ENCODE data around the gene POU6F1.

Gene POU6F1

DNA sequence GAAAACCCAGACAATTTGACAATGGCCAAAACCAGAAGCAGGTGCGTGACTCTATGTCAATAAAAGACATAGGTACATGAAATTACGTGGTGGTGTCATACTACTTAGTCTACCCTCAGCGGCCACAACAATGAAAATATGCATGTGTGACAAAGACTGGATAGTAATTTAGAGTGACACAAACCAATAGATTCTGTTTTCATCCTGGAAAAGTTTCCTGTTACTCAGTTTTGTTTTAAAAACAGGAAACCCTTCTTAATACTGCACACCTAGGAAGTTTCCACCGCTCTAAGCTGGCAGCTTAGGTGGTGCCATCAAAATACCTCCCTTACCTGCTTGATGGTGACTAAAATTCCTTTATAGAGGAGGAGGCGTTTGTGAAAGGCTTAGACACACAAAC, 15.1 kb downstream of the POU6F1 start:
- POLR2A ChIA-PET, result no interaction called here
- CTCF ChIA-PET, result no interaction called here

DNA sequence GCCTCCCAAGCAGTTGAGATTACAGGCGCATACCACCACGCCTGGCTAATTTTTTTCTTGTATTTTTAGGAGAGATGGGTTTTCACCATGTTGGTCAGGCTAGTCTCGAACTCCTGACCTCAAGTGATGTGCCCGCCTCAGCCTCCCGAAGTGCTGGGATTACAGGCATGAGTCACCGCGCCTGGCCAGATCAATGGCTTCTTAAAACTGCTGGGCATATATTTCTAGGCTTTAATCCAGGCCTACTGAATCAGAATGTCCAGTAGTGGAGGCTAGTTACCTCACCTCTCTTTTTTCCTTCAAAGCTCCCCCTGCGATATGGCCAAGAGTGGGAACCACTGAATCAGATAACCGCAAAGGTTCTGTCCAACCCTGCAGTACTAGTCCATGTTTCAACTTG, 17.1 kb downstream of the POU6F1 start:
- Histone ChIP-seq H3K4me3 (ENCODE audit: low read depth, low read length) (no peak overlapping the region), H3K27ac (ENCODE audit: extremely low read depth, low read depth, low read length) (no peak overlapping the region), H3K9me3 (ENCODE audit: control insufficient read depth, insufficient read depth, low read depth, low read length) (no peaks in the 10 kb centered on the region), H3K36me3 (ENCODE audit: control insufficient read depth in 2 of 2, insufficient read depth in 1 of 2, low read length in 2 of 2) (peaks cover 0 to 4% of the 10 kb centered on the region in 2 experiments; a peak in 2 of 3 replicates), H3K4me1 (ENCODE audit: control insufficient read depth, insufficient read depth, low read length) (no peaks in the 10 kb centered on the region)
- CTCF ChIA-PET, result interaction anchor here (0.6 to 1.1 kb wide), 2 partner anchors 17 to 141 kb away, joined by 3 to 4 read pairs; no protein-coding TSS in a partner anchor
- POLR2A ChIA-PET, result no interaction called here
- TF ChIP-seq ZNF221 (tag by site-specific recombination; IDR thresholded peaks at IDR 0.05; ENCODE audit: borderline replicate concordance) (no peak), MZF1 (tag by site-specific recombination; IDR thresholded peaks at IDR 0.05; ENCODE audit: borderline replicate concordance) (no peak), ZNF140 (tag by site-specific recombination; IDR thresholded peaks at IDR 0.05) (no peak), ZNF548 (tag by site-specific recombination; IDR thresholded peaks at IDR 0.05) (no peak), HOXA7 (CRISPR knock-in tag; IDR thresholded peaks at IDR 0.05; ENCODE audit: borderline replicate concordance) (no peak), SETDB1 (IDR thresholded peaks at IDR 0.05; ENCODE audit: insufficient read length, low read length) (no peak), ZNF169 (tag by site-specific recombination; IDR thresholded peaks at IDR 0.05) (no peak), ZNF354C (tag by site-specific recombination; IDR thresholded peaks at IDR 0.05; ENCODE audit: borderline replicate concordance, low read depth) (no peak), ZNF664 (tag by site-specific recombination; IDR thresholded peaks at IDR 0.05) (no peak)
- TF ChIP-seq, protein P1, sequence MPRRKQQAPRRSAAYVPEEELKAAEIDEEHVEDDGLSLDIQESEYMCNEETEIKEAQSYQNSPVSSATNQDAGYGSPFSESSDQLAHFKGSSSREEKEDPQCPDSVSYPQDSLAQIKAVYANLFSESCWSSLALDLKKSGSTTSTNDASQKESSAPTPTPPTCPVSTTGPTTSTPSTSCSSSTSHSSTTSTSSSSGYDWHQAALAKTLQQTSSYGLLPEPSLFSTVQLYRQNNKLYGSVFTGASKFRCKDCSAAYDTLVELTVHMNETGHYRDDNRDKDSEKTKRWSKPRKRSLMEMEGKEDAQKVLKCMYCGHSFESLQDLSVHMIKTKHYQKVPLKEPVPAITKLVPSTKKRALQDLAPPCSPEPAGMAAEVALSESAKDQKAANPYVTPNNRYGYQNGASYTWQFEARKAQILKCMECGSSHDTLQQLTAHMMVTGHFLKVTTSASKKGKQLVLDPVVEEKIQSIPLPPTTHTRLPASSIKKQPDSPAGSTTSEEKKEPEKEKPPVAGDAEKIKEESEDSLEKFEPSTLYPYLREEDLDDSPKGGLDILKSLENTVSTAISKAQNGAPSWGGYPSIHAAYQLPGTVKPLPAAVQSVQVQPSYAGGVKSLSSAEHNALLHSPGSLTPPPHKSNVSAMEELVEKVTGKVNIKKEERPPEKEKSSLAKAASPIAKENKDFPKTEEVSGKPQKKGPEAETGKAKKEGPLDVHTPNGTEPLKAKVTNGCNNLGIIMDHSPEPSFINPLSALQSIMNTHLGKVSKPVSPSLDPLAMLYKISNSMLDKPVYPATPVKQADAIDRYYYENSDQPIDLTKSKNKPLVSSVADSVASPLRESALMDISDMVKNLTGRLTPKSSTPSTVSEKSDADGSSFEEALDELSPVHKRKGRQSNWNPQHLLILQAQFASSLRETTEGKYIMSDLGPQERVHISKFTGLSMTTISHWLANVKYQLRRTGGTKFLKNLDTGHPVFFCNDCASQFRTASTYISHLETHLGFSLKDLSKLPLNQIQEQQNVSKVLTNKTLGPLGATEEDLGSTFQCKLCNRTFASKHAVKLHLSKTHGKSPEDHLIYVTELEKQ (tag by site-specific recombination; IDR thresholded peaks at IDR 0.05; ENCODE audit: borderline replicate concordance), result no peak
- TF ChIP-seq, protein P2, sequence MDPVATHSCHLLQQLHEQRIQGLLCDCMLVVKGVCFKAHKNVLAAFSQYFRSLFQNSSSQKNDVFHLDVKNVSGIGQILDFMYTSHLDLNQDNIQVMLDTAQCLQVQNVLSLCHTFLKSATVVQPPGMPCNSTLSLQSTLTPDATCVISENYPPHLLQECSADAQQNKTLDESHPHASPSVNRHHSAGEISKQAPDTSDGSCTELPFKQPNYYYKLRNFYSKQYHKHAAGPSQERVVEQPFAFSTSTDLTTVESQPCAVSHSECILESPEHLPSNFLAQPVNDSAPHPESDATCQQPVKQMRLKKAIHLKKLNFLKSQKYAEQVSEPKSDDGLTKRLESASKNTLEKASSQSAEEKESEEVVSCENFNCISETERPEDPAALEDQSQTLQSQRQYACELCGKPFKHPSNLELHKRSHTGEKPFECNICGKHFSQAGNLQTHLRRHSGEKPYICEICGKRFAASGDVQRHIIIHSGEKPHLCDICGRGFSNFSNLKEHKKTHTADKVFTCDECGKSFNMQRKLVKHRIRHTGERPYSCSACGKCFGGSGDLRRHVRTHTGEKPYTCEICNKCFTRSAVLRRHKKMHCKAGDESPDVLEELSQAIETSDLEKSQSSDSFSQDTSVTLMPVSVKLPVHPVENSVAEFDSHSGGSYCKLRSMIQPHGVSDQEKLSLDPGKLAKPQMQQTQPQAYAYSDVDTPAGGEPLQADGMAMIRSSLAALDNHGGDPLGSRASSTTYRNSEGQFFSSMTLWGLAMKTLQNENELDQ (tag by site-specific recombination; IDR thresholded peaks at IDR 0.05; ENCODE audit: low read depth), result no peak
- TF ChIP-seq, protein P3, sequence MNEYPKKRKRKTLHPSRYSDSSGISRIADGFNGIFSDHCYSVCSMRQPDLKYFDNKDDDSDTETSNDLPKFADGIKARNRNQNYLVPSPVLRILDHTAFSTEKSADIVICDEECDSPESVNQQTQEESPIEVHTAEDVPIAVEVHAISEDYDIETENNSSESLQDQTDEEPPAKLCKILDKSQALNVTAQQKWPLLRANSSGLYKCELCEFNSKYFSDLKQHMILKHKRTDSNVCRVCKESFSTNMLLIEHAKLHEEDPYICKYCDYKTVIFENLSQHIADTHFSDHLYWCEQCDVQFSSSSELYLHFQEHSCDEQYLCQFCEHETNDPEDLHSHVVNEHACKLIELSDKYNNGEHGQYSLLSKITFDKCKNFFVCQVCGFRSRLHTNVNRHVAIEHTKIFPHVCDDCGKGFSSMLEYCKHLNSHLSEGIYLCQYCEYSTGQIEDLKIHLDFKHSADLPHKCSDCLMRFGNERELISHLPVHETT (tag by site-specific recombination; IDR thresholded peaks at IDR 0.05), result no peak

More for the DNA sequence above, 15.1 kb downstream of the POU6F1 start:
- no peak overlapping the region for H3K27ac ChIP-seq (ENCODE audit: extremely low read depth, low read depth, low read length)
- no peak overlapping the region for H3K4me3 ChIP-seq (ENCODE audit: low read depth, low read length)
- H3K9me3 ChIP-seq (ENCODE audit: control insufficient read depth, insufficient read depth, low read depth, low read length), result no peaks in the 10 kb centered on the region
- no peaks in the 10 kb centered on the region for H3K4me1 ChIP-seq (ENCODE audit: control insufficient read depth, insufficient read depth, low read length)
- TF ChIP-seq ZNF146 (tag by site-specific recombination; IDR thresholded peaks at IDR 0.05) (no peak), ZNF391 (tag by site-specific recombination; IDR thresholded peaks at IDR 0.05; ENCODE audit: borderline replicate concordance, low read depth) (no peak), ZNF677 (tag by site-specific recombination; IDR thresholded peaks at IDR 0.05) (no peak), ZNF76 (tag by site-specific recombination; IDR thresholded peaks at IDR 0.05; ENCODE audit: borderline replicate concordance, low read depth) (no peak)
- TF ChIP-seq, protein P4, sequence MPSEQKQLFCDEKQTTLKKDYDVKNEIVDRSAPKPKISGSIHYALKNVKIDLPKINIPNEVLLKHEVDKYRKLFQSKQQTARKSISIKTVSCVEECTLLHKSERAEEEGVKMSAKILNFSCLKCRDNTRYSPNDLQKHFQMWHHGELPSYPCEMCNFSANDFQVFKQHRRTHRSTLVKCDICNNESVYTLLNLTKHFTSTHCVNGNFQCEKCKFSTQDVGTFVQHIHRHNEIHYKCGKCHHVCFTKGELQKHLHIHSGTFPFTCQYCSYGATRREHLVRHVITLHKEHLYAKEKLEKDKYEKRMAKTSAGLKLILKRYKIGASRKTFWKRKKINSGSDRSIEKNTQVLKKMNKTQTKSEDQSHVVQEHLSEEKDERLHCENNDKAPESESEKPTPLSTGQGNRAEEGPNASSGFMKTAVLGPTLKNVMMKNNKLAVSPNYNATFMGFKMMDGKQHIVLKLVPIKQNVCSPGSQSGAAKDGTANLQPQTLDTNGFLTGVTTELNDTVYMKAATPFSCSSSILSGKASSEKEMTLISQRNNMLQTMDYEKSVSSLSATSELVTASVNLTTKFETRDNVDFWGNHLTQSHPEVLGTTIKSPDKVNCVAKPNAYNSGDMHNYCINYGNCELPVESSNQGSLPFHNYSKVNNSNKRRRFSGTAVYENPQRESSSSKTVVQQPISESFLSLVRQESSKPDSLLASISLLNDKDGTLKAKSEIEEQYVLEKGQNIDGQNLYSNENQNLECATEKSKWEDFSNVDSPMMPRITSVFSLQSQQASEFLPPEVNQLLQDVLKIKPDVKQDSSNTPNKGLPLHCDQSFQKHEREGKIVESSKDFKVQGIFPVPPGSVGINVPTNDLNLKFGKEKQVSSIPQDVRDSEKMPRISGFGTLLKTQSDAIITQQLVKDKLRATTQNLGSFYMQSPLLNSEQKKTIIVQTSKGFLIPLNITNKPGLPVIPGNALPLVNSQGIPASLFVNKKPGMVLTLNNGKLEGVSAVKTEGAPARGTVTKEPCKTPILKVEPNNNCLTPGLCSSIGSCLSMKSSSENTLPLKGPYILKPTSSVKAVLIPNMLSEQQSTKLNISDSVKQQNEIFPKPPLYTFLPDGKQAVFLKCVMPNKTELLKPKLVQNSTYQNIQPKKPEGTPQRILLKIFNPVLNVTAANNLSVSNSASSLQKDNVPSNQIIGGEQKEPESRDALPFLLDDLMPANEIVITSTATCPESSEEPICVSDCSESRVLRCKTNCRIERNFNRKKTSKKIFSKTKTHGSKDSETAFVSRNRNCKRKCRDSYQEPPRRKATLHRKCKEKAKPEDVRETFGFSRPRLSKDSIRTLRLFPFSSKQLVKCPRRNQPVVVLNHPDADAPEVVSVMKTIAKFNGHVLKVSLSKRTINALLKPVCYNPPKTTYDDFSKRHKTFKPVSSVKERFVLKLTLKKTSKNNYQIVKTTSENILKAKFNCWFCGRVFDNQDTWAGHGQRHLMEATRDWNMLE (tag by site-specific recombination; conservative IDR thresholded peaks at IDR 0.05; ENCODE audit: low read depth), result no peak
- H3K36me3 ChIP-seq (ENCODE audit: control insufficient read depth in 2 of 2, insufficient read depth in 1 of 2, low read length in 2 of 2), result peaks cover 0 to 6% of the 10 kb centered on the region in 2 experiments; a peak in 2 of 3 replicates

Measured in HEK293 (cell line).